ENCODE results near the gene DCAF11.

DCAF11 gene

DNA sequence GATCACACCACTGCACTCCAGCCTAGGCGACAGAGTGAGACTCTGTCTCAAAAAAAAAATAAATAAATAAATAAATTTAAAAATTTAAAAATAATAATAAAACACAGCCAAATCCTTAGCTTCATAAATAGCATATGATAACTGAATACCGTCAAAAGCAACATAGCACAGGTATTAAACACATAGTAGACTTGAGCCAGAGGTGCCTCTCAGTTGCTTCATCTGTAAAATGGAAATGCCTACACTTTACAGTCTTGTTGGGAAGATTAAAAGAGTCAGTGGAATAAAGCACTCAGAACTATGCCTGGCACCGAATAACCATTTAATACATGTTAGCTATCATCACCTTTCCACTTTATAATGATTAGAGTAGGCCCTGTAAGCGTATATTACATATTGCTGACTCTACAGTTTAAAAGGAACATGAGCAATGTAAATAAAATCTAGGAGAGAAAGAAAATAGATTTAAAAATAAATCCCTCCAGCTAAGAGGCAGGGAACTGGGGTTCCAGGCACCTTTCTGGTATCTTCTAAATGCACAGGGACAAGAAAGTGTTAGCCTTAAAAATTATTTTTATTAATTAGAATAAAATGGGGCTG is 7.8 kb upstream of the DCAF11 start:
- DNase-seq (ENCODE audit: low read depth), result no peak
- TF ChIP-seq, protein P1, sequence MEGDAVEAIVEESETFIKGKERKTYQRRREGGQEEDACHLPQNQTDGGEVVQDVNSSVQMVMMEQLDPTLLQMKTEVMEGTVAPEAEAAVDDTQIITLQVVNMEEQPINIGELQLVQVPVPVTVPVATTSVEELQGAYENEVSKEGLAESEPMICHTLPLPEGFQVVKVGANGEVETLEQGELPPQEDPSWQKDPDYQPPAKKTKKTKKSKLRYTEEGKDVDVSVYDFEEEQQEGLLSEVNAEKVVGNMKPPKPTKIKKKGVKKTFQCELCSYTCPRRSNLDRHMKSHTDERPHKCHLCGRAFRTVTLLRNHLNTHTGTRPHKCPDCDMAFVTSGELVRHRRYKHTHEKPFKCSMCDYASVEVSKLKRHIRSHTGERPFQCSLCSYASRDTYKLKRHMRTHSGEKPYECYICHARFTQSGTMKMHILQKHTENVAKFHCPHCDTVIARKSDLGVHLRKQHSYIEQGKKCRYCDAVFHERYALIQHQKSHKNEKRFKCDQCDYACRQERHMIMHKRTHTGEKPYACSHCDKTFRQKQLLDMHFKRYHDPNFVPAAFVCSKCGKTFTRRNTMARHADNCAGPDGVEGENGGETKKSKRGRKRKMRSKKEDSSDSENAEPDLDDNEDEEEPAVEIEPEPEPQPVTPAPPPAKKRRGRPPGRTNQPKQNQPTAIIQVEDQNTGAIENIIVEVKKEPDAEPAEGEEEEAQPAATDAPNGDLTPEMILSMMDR (conservative IDR thresholded peaks at IDR 0.05; ENCODE audit: low read depth, low read length), result no peak
- H3K4me3 ChIP-seq (ENCODE audit: low read length), result no peak overlapping the region

DNA sequence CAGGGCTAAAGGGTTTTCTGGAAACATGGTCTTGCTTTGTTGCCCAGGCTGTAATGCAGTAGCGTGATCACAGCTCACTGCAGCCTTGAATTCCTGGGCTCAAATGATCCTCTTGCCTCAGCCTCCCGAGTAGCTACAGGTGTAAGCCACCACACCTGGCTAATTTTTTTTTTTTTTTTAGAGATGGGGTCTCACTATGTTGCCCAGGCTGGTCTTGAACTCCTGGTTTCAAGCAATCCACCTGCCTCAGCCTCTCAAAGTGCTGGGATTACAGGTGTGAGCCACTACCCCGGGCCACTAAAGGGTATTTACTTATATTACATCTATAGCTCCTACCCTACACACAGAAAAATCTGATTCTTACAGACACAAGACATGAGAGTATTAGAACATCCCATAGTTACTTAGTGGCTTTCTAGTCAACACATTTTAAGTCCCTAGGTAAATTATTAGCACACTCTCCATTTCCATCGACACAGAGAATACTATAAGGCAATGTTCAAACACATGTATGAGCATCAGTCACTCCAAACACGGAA is 6.2 kb upstream of the DCAF11 start:
- TF ChIP-seq, protein P1 (conservative IDR thresholded peaks at IDR 0.05; ENCODE audit: low read depth, low read length), result no peak
- DNase-seq (ENCODE audit: low read depth), result no peak
- H3K4me3 ChIP-seq (ENCODE audit: low read length), result no peak overlapping the region

DNA sequence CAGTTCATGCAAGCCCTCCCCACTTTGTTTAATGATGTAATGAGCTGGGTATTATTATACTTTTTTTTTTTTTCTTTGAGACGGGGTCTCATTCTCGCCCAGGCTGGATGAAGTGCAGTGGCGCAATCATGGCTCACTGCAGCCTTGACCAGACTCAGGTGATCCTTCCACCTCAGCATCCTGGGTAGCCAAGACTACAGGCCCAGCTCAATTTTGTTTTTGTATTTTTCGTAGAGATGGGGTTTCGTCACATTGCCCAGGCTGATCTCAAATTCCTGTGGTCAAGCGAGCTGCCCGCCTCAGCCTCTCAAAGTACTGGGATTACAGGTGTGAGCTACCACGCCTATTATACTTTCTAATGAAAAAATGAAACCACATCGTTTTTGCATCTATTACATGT is 4.5 kb upstream of the DCAF11 start:
- no peak overlapping the region for H3K4me3 ChIP-seq (ENCODE audit: low read length)
- TF ChIP-seq, protein P1 (conservative IDR thresholded peaks at IDR 0.05; ENCODE audit: low read depth, low read length), result no peak
- no peak for DNase-seq (ENCODE audit: low read depth)

DNA sequence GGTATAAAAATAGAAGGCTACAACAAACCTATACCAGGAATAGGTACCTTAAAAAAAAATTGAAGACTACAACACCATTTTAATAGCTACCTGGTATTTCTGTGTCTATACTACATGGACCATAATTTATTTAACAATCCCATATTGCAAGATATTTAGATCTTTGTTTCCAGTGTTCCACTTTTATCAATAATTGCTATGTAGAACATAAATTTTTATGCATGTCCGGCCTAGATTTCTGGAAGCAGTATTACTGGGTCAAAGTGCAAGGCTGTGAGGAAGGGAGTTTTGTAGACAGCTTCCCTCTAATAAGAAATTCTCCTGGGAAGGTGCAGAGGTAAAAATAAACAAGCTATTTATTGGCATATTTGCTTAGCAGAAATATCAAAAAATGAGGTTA is 4.1 kb upstream of the DCAF11 start:
- no peak for DNase-seq (ENCODE audit: low read depth)
- H3K4me3 ChIP-seq (ENCODE audit: low read length), result no peak overlapping the region
- TF ChIP-seq, protein P1 (conservative IDR thresholded peaks at IDR 0.05; ENCODE audit: low read depth, low read length), result no peak

DNA sequence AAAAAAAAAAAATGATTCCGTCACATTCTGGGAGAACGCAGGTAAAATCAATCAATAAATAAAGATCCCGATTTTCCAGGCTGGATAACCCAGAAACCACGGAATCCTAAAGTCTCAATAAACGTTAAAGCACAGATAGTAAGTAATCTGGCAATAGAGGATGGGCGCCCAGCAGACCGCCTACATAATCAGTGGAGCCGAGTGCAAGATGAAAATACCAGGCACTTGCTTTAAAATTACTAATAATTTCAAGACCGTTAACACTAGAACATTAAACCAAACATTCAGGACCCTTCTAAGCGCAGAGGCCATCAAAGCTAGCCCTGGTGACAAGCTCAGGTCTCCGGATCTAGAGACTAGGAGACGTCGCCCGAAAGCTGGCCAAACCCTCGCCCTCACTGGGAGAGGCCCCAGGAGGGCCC is 1.2 kb upstream of the DCAF11 start:
- DNase-seq (ENCODE audit: low read depth), result no peak
- TF ChIP-seq, protein P1 (conservative IDR thresholded peaks at IDR 0.05; ENCODE audit: low read depth, low read length), result no peak
- H3K4me3 ChIP-seq (ENCODE audit: low read length), result peak overlapping the region; percentile 94

DNA sequence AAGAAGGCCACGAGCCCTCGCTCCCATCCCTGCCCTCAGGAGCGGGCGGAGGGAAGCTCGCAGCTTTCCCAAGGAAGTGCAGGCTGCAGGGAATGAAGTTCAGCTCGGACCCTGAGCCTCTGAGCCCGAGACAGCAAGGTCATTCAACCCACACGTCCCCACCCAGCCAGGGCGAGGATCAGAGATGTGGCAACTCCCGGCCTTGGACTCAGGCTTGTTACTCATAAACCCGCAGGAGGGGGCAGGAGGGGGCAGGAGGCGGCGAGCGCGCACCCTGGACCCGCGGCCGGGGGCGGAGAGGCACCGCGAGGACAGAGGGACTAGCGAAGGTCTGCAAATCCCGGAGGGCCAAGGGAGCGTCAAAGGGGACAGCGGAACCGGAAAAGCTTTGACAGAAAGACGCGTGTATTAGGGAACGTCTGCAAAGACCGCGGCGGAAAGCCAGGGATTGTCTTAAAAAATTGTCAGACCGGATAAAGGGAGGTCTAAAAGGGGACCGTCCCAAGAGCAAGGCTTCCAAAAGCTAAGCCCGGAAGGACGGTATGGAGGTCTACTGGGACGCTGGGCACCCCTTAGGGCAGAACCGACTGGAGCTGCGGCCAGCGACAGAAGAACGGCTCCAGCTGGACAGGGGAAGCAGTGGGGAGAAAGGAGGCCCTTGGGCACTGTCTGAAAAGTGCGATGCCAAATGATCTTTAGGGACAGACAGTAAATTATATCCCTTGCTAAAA is 611 bp upstream of the DCAF11 start:
- peak overlapping the region; percentile 94 for H3K4me3 ChIP-seq (ENCODE audit: low read length)
- TF ChIP-seq, protein P1 (conservative IDR thresholded peaks at IDR 0.05; ENCODE audit: low read depth, low read length), result no peak
- DNase-seq (ENCODE audit: low read depth), result peak; percentile 82
